ENCODE measurements around the gene SLC12A1. TPM values are rescaled to one million over a fixed set of nuclear protein-coding genes. Genes with fewer than 3 reads are reported as not detected.

SLC12A1 gene
- polyA plus RNA-seq, 1 of the 3 experiments (the other 2 are of a cell fraction), result not detected

- H3K4me3 ChIP-seq (ENCODE audit: low read depth in 2 of 2, low read length in 1 of 2), result no peak overlapping the region
- no peaks in the 10 kb centered on the region; the same call in 1 of the 2 replicates for H3K79me2 ChIP-seq (ENCODE audit: insufficient read depth)
- no peak overlapping the region for H2AFZ ChIP-seq (ENCODE audit: low read depth)
- no peaks in the 10 kb centered on the region for H3K9me2 ChIP-seq
- no peak for TF ChIP-seq REST (IDR thresholded peaks at IDR 0.05; ENCODE audit: low read depth, low read length)
- no peak for TF ChIP-seq RFX5 (IDR thresholded peaks at IDR 0.05; ENCODE audit: low read length)
- H3K36me3 ChIP-seq (replicated peaks in 1 of 2; ENCODE audit: control insufficient read depth in 1 of 2, insufficient read depth in 2 of 2, low read length in 1 of 2), result no peaks in the 10 kb centered on the region
- POLR2A ChIA-PET, result no interaction called here
- WGBS (ENCODE audit: low lambda C conversion rate), result 40% methylated on average over 2 of the region's 2 CpGs
- CTCF ChIA-PET, result no interaction called here
- H3K9ac ChIP-seq, result no peak overlapping the region
- no peak overlapping the region for H3K27ac ChIP-seq (ENCODE audit: low read depth in 2 of 2, low read length in 1 of 2)
- no peak for DNase-seq
- no peaks in the 10 kb centered on the region for H3K4me1 ChIP-seq (ENCODE audit: control insufficient read depth in 1 of 2, insufficient read depth in 2 of 2, low read depth in 1 of 2, low read length in 1 of 2)
- H3K9me3 ChIP-seq, result no peaks in the 10 kb centered on the region
- H4K20me1 ChIP-seq (ENCODE audit: insufficient read depth), result no peaks in the 10 kb centered on the region
- H3K27me3 ChIP-seq (ENCODE audit: insufficient read depth), result no peaks in the 10 kb centered on the region
- H3F3A ChIP-seq (replicated peaks; ENCODE audit: insufficient read depth), result no peaks in the 10 kb centered on the region
- H3K4me2 ChIP-seq, result no peak overlapping the region
Observed at GRCh38 chr15:48304398-48304797, 98.3 kb downstream of the SLC12A1 start.

- H3K27ac ChIP-seq (ENCODE audit: low read depth in 2 of 2, low read length in 1 of 2), result no peak overlapping the region
- H3K9me3 ChIP-seq, result no peaks in the 10 kb centered on the region
- no peaks in the 10 kb centered on the region; the same call in 1 of the 2 replicates for H3K79me2 ChIP-seq (ENCODE audit: insufficient read depth)
- 89% methylated on average over 1 of the region's 1 CpG for WGBS (ENCODE audit: low lambda C conversion rate)
- H3F3A ChIP-seq (replicated peaks; ENCODE audit: insufficient read depth), result no peaks in the 10 kb centered on the region
- no peak overlapping the region for H2AFZ ChIP-seq (ENCODE audit: low read depth)
- no peaks in the 10 kb centered on the region for H3K9me2 ChIP-seq
- ChIA-PET CTCF (interaction anchor here (1.3 kb wide), 1 partner anchor 21 kb away, joined by 5 read pairs; no protein-coding TSS in a partner anchor), POLR2A (no interaction called here)
- H3K4me3 ChIP-seq (ENCODE audit: low read depth in 2 of 2, low read length in 1 of 2), result no peak overlapping the region
- no peaks in the 10 kb centered on the region for H3K27me3 ChIP-seq (ENCODE audit: insufficient read depth)
- no peak for TF ChIP-seq NRF1 (IDR thresholded peaks at IDR 0.05; ENCODE audit: low read depth, low read length)
- TF ChIP-seq JUND (IDR thresholded peaks at IDR 0.05), result no peak
- TF ChIP-seq TCF12 (IDR thresholded peaks at IDR 0.05), result no peak
- TF ChIP-seq FOXJ3 (CRISPR knock-in tag; IDR thresholded peaks at IDR 0.05), result no peak
- TF ChIP-seq YY1 (IDR thresholded peaks at IDR 0.05; ENCODE audit: low read depth), result no peak
- no peaks in the 10 kb centered on the region for H3K36me3 ChIP-seq (replicated peaks in 1 of 2; ENCODE audit: control insufficient read depth in 1 of 2, insufficient read depth in 2 of 2, low read length in 1 of 2)
- no peak for DNase-seq
- H3K4me1 ChIP-seq (ENCODE audit: control insufficient read depth in 1 of 2, insufficient read depth in 2 of 2, low read depth in 1 of 2, low read length in 1 of 2), result no peaks in the 10 kb centered on the region
- no peaks in the 10 kb centered on the region for H4K20me1 ChIP-seq (ENCODE audit: insufficient read depth)
- H3K9ac ChIP-seq, result no peak overlapping the region
- no peak overlapping the region for H3K4me2 ChIP-seq
Observed at GRCh38 chr15:48306639-48307038, 100.5 kb downstream of the SLC12A1 start.

GRCh38 chr15:48307586-48307985 lies 101.5 kb downstream of the SLC12A1 start:
- TF ChIP-seq FOXM1 (IDR thresholded peaks at IDR 0.05; ENCODE audit: low read depth), result no peak
- TF ChIP-seq NFIC (IDR thresholded peaks at IDR 0.05; ENCODE audit: borderline replicate concordance), result no peak

More at GRCh38 chr15:48307586-48307985, 101.5 kb downstream of the SLC12A1 start:
- no peaks in the 10 kb centered on the region for H3K4me1 ChIP-seq (ENCODE audit: control insufficient read depth in 1 of 2, insufficient read depth in 2 of 2, low read depth in 1 of 2, low read length in 1 of 2)
- no peaks in the 10 kb centered on the region for H3K36me3 ChIP-seq (replicated peaks in 1 of 2; ENCODE audit: control insufficient read depth in 1 of 2, insufficient read depth in 2 of 2, low read length in 1 of 2)
- H3K9me2 ChIP-seq, result no peaks in the 10 kb centered on the region
- no peaks in the 10 kb centered on the region for H4K20me1 ChIP-seq (ENCODE audit: insufficient read depth)
- H3K79me2 ChIP-seq (ENCODE audit: insufficient read depth), result no peaks in the 10 kb centered on the region; the same call in 1 of the 2 replicates
- no peak overlapping the region for H3K27ac ChIP-seq (ENCODE audit: low read depth in 2 of 2, low read length in 1 of 2)
- H3K27me3 ChIP-seq (ENCODE audit: insufficient read depth), result no peaks in the 10 kb centered on the region
- WGBS (ENCODE audit: low lambda C conversion rate), result 78% methylated on average over 8 of the region's 8 CpGs
- no peak overlapping the region for H3K4me2 ChIP-seq
- DNase-seq, result no peak
- no peak overlapping the region for H2AFZ ChIP-seq (ENCODE audit: low read depth)
- H3K9ac ChIP-seq, result no peak overlapping the region
- H3F3A ChIP-seq (replicated peaks; ENCODE audit: insufficient read depth), result no peaks in the 10 kb centered on the region
- no peaks in the 10 kb centered on the region for H3K9me3 ChIP-seq
- ChIA-PET CTCF (interaction anchor here (1.2 to 2.8 kb wide), 2 partner anchors 13 to 22 kb away, joined by 3 to 12 read pairs; no protein-coding TSS in a partner anchor), POLR2A (no interaction called here)
- no peak overlapping the region for H3K4me3 ChIP-seq (ENCODE audit: low read depth in 2 of 2, low read length in 1 of 2)
